AG09319 (cell line): ENCODE results near the gene RAMP1.

Experiments
- DNase-seq: peaks from one replicate; pipeline ENCODE4 v3.0.0-alpha.2; 2010; ENCODE audit warnings: low read depth; ENCODE audit errors: extremely low read depth
- TF ChIP-seq, protein P1 (sequence below): IDR thresholded peaks from 2 replicates; pipeline ENCODE4 v1.5.1; 2011; ENCODE audit warnings: low read depth, mild to moderate bottlenecking, inconsistent platforms, low read length, moderate library complexity

The RAMP1 gene

DNA sequence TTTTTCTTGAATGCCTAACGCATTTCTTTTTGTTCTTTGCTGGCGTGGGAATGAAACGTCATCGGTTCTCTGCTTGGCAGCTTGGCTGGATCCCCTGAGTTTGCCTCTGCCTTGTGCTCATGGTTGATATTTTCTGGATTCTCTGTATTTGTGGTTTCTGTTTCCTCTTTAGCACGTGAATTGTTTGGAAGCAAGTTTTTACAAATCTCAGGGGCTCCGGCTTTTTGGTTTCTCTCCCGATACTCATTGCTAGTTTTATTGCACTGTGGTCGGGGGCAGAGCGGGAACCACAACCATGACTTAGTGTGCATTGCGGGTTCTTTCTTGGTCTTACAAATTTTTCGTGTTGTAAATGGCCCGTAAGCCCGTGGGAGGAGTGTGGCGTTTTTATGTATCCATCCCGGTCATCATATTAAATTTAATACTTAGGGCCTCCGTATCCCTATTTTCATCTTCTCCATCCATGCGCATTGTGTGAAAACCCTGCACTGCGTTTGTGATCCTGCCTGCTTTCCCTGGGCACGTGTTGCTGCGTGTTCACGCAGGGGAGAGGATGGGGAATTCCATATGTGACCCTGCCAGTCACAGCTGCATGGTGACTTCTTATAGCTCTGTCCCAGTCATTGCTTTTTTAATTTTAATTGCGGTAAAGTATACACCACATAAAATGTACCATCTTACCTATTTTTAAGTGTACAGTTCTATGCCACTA, 9.4 kb downstream of the RAMP1 start:
- TF ChIP-seq, protein P1, sequence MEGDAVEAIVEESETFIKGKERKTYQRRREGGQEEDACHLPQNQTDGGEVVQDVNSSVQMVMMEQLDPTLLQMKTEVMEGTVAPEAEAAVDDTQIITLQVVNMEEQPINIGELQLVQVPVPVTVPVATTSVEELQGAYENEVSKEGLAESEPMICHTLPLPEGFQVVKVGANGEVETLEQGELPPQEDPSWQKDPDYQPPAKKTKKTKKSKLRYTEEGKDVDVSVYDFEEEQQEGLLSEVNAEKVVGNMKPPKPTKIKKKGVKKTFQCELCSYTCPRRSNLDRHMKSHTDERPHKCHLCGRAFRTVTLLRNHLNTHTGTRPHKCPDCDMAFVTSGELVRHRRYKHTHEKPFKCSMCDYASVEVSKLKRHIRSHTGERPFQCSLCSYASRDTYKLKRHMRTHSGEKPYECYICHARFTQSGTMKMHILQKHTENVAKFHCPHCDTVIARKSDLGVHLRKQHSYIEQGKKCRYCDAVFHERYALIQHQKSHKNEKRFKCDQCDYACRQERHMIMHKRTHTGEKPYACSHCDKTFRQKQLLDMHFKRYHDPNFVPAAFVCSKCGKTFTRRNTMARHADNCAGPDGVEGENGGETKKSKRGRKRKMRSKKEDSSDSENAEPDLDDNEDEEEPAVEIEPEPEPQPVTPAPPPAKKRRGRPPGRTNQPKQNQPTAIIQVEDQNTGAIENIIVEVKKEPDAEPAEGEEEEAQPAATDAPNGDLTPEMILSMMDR, result no peak

DNA sequence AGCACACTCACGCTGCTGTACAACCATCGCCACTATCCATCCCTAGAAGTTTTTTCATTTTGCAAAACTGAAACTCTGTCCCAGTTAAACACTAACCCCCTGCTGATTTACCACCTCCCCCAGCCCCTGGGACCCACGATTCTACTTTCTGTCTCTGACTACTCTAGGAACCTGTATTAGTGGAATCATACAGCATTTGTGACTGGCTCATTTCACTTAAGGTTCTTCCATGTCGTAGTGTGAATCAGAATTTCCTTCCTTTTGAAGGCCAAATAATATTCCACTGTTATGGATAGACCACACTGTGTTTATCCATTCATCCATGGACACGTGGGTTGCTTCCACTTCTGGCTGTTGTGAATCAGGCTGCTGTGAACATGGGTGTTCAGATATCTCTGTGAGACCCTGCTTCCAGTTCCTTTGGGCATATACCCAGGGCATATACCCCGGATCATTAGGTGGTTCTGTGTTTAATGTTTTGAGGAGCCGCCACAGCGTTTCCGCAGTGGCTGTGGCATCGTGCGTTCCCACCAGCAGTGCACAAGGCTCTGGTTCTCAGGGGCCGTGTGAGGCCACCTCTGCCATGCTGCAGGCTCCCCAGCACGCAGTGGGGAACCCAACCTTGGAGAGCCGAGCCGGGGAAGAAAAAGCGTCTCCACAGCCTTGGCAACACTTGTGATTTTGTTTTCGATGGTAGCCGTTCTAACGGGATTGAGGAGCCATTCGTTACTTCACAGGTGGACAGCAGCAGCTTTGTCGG, 10.1 kb downstream of the RAMP1 start:
- TF ChIP-seq, protein P1, result no peak
- no peak for DNase-seq

More for the DNA sequence above, 9.4 kb downstream of the RAMP1 start:
- no peak for DNase-seq

DNA sequence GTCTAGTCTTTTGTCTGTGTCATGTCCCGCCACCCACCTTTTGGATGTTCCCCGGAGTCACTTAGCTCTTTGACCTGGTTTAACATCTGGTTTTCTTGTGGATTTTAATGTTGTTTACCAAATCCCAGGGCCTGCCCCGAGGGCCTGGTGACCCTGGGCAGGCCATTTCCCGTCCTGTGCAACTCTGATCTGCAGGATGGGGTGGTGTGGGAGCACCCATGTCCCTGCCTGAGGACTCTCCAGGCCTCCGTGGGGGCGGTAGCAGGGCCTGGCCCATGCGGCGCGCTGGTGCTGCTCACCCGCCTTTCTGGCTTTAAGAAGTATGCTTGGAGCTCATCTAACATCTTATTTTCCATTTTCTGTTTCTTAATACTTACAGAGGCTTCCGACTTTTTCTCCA, 10.7 kb downstream of the RAMP1 start:
- TF ChIP-seq, protein P1, result no peak
- no peak for DNase-seq

DNA sequence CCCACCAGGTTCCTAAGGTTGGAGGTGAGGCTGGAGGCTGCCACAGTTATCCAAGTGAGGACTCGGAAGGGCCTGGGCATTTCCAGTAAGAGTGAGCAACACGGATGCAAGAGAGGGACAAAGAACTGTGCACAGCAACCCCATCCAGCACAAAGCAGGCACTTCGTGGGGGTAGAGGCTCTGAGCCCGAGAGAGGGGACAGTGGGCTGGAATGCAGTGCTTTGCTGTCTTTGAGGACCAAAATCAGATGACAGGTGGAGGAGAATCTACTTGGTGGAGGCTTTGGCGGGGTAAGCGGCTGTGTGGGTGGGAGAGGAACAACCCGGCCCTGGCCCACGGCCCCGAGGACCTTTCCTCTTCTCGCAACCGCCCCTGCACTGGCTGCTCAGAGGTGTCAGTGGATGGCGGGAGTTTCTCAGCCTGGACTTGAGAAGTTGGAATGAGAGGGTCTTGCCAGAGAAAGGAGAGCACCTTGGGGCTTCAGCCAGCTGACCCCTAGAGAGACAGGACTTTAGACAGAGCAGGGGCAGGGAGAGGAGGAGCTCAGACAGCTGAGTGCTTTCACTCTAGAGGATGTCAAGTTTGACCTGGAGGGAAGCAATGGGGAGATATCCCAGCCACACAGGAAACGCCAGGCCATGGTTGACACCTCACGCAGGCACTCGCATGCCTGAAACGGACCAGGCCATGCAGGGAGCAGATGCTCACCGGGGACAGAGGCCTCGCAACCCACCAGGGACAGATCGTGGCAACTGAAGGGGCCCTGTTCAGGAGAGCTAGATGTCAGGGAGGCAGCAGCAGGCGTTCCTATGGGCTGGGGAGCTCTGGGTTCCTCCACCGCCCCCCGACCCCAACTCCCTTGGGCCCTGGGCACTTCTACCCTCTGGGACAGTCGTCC, 11.6 kb downstream of the RAMP1 start:
- DNase-seq, result no peak
- TF ChIP-seq, protein P1, result no peak

DNA sequence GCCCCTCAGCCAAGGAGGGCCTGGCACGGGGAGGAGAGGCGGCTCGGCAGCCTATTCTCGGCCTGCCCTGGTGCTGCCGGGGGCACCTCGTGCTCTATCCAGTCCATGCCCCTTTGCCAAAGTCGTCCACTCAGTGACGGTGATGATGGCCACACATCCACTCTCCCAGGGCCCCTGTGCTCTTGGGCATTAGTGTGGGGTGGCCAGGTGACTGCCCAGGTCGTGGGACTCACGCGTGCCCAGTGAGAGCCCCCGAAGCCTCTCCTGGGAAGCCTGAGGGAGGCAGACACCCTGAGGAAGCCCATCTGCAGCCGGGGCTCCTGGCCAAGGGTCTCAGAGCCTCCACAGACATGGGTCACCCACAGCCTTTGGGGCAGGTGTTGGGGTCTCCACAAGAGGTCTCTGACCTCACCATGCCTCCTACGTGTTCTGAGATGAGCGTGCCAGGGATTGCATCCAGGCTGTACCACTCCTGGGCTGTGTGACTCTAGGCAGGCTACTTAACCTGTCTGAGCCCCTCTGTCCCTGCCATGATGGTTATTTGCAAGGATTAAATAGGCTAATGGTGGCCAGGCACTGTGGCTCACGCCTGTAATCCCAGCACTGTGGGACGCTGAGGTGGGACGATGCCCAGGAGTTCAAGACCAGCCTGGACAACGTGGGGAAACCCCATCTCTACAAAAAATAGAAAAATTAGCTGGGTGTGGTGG, 12.9 kb downstream of the RAMP1 start:
- no peak for DNase-seq
- TF ChIP-seq, protein P1, result no peak

DNA sequence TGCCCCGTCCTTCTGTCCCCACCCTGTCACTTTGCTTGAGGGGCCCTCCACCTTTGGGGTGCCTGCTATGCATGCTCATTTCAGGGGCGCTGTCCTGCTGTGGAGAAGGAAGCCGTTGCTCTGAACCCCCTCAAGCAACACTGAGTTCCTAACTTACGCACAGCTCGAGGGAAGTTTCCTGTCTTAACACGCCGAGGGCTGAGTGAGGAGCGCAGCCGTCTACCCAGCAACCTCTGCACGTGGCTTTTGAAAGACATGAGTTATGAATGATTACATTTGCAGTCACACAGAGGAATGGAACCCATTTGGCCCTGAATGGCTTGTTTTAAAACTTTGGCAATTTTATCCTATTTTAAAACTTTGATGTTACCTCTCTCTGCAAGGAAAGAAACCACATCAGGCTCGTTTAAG, 14.0 kb downstream of the RAMP1 start:
- TF ChIP-seq, protein P1, result no peak
- DNase-seq, result no peak
